ENCODE measurements around the gene ETFB. TPM values are rescaled to one million over a fixed set of nuclear protein-coding genes. Genes with fewer than 3 reads are reported as not detected.

Gene ETFB
- total and polyA plus RNA-seq, 10 of the 15 experiments (the other 5 are each of a cell fraction or from before 2014, with no cell fraction given), result 15.1 to 166 (median 87.8) TPM

DNA sequence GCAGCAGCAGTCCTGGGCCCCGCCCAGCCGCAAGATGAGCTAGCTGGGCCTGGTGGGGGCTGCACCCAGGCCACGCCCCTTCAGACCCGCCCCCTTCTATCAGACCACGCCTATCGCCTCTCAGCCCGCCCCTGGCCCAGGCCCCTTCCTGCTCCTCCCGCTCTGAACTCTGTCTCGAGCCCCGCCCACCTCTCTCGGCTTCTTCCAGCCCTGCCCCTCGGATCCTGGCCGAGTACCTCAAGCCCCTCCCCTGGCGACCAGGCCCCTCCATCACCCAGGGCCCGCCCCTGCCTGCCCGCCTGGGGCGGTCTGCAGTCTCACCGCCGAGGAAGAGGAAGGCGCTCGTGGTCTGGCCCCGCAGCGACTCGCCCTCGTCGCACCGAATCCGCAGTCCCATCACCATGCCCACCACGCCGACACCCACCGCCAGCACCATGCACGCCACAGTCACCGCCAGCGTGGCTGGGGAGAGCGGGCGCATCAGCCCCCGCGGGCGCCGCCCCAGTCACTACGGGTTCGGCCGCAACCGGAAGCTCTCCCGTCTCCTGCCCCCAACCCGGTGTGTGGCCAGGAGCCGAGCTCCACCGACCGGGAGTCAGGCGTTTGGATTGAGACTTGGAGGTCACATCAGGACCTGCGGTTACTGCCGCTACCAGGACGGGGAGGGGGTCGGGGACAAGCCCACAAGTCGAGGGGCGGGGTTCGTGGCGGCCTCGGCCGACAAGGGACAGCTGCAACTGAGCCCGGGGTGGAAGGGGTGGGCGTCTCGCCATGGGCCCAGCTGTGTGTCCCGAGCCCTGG is 1.6 kb upstream of the ETFB start (continued):
- TF ChIP-seq, protein P1, sequence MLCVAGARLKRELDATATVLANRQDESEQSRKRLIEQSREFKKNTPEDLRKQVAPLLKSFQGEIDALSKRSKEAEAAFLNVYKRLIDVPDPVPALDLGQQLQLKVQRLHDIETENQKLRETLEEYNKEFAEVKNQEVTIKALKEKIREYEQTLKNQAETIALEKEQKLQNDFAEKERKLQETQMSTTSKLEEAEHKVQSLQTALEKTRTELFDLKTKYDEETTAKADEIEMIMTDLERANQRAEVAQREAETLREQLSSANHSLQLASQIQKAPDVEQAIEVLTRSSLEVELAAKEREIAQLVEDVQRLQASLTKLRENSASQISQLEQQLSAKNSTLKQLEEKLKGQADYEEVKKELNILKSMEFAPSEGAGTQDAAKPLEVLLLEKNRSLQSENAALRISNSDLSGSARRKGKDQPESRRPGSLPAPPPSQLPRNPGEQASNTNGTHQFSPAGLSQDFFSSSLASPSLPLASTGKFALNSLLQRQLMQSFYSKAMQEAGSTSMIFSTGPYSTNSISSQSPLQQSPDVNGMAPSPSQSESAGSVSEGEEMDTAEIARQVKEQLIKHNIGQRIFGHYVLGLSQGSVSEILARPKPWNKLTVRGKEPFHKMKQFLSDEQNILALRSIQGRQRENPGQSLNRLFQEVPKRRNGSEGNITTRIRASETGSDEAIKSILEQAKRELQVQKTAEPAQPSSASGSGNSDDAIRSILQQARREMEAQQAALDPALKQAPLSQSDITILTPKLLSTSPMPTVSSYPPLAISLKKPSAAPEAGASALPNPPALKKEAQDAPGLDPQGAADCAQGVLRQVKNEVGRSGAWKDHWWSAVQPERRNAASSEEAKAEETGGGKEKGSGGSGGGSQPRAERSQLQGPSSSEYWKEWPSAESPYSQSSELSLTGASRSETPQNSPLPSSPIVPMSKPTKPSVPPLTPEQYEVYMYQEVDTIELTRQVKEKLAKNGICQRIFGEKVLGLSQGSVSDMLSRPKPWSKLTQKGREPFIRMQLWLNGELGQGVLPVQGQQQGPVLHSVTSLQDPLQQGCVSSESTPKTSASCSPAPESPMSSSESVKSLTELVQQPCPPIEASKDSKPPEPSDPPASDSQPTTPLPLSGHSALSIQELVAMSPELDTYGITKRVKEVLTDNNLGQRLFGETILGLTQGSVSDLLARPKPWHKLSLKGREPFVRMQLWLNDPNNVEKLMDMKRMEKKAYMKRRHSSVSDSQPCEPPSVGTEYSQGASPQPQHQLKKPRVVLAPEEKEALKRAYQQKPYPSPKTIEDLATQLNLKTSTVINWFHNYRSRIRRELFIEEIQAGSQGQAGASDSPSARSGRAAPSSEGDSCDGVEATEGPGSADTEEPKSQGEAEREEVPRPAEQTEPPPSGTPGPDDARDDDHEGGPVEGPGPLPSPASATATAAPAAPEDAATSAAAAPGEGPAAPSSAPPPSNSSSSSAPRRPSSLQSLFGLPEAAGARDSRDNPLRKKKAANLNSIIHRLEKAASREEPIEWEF (IDR thresholded peaks at IDR 0.05; ENCODE audit: insufficient replicate concordance, low read depth, low read length), result no peak
- TF ChIP-seq, protein P2, sequence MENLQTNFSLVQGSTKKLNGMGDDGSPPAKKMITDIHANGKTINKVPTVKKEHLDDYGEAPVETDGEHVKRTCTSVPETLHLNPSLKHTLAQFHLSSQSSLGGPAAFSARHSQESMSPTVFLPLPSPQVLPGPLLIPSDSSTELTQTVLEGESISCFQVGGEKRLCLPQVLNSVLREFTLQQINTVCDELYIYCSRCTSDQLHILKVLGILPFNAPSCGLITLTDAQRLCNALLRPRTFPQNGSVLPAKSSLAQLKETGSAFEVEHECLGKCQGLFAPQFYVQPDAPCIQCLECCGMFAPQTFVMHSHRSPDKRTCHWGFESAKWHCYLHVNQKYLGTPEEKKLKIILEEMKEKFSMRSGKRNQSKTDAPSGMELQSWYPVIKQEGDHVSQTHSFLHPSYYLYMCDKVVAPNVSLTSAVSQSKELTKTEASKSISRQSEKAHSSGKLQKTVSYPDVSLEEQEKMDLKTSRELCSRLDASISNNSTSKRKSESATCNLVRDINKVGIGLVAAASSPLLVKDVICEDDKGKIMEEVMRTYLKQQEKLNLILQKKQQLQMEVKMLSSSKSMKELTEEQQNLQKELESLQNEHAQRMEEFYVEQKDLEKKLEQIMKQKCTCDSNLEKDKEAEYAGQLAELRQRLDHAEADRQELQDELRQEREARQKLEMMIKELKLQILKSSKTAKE (IDR thresholded peaks at IDR 0.05; ENCODE audit: low read depth, poor library complexity, severe bottlenecking), result no peak
- TF ChIP-seq CHD1 (IDR thresholded peaks at IDR 0.05; ENCODE audit: low read depth, low read length) (no peak), POU2F2 (IDR thresholded peaks at IDR 0.05; ENCODE audit: borderline replicate concordance, low read depth, low read length) (no peak), RFX5 (IDR thresholded peaks at IDR 0.05; ENCODE audit: low read depth, low read length) (no peak), JUND (IDR thresholded peaks at IDR 0.05; ENCODE audit: low read depth, low read length) (no peak), TAF1 (IDR thresholded peaks at IDR 0.05; ENCODE audit: borderline replicate concordance, low read depth, low read length) (no peak), MEF2B (IDR thresholded peaks at IDR 0.05; ENCODE audit: partially characterized antibody, poor library complexity, severe bottlenecking) (no peak), ZNF207 (IDR thresholded peaks at IDR 0.05; ENCODE audit: borderline replicate concordance) (peak; percentile 67; the same call in 1 of the 2 replicates), ZNF622 (IDR thresholded peaks at IDR 0.05) (no peak), IKZF2 (IDR thresholded peaks at IDR 0.05) (peak; percentile 62 to 73), NFYA (IDR thresholded peaks at IDR 0.05; ENCODE audit: borderline replicate concordance, low read depth, low read length) (no peak)
- TF ChIP-seq, protein P3, sequence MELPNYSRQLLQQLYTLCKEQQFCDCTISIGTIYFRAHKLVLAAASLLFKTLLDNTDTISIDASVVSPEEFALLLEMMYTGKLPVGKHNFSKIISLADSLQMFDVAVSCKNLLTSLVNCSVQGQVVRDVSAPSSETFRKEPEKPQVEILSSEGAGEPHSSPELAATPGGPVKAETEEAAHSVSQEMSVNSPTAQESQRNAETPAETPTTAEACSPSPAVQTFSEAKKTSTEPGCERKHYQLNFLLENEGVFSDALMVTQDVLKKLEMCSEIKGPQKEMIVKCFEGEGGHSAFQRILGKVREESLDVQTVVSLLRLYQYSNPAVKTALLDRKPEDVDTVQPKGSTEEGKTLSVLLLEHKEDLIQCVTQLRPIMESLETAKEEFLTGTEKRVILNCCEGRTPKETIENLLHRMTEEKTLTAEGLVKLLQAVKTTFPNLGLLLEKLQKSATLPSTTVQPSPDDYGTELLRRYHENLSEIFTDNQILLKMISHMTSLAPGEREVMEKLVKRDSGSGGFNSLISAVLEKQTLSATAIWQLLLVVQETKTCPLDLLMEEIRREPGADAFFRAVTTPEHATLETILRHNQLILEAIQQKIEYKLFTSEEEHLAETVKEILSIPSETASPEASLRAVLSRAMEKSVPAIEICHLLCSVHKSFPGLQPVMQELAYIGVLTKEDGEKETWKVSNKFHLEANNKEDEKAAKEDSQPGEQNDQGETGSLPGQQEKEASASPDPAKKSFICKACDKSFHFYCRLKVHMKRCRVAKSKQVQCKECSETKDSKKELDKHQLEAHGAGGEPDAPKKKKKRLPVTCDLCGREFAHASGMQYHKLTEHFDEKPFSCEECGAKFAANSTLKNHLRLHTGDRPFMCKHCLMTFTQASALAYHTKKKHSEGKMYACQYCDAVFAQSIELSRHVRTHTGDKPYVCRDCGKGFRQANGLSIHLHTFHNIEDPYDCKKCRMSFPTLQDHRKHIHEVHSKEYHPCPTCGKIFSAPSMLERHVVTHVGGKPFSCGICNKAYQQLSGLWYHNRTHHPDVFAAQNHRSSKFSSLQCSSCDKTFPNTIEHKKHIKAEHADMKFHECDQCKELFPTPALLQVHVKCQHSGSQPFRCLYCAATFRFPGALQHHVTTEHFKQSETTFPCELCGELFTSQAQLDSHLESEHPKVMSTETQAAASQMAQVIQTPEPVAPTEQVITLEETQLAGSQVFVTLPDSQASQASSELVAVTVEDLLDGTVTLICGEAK (IDR thresholded peaks at IDR 0.05; ENCODE audit: borderline replicate concordance), result no peak; the same call in 1 of the 2 replicates
- TF ChIP-seq, protein P4, sequence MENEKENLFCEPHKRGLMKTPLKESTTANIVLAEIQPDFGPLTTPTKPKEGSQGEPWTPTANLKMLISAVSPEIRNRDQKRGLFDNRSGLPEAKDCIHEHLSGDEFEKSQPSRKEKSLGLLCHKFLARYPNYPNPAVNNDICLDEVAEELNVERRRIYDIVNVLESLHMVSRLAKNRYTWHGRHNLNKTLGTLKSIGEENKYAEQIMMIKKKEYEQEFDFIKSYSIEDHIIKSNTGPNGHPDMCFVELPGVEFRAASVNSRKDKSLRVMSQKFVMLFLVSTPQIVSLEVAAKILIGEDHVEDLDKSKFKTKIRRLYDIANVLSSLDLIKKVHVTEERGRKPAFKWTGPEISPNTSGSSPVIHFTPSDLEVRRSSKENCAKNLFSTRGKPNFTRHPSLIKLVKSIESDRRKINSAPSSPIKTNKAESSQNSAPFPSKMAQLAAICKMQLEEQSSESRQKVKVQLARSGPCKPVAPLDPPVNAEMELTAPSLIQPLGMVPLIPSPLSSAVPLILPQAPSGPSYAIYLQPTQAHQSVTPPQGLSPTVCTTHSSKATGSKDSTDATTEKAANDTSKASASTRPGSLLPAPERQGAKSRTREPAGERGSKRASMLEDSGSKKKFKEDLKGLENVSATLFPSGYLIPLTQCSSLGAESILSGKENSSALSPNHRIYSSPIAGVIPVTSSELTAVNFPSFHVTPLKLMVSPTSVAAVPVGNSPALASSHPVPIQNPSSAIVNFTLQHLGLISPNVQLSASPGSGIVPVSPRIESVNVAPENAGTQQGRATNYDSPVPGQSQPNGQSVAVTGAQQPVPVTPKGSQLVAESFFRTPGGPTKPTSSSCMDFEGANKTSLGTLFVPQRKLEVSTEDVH (IDR thresholded peaks at IDR 0.05; ENCODE audit: low read depth, partially characterized antibody), result no peak
